Smooth muscle cell (in vitro differentiated cells): Measurements from ENCODE around the gene CCDC88B. TPM values are rescaled to one million over a fixed set of nuclear protein-coding genes. Genes with fewer than 3 reads are reported as not detected.
A peak's percentile ranks its signal among the peaks of the same experiment; 100 is the strongest.
"Not testable (repeated sequence)": the region's sequence is repeated elsewhere in the genome, so short reads cannot be mapped to it uniquely, and the experiment has no call there.

Experiments used
- DNase-seq: peaks from one replicate; lab custom pipeline; 2025; ENCODE audit not compliant: unreplicated experiment; lab: John Stamatoyannopoulos, UW
- H2AFZ ChIP-seq: fragments of 200-600 bp; sonication (generic); 2 replicates; pipeline ENCODE4 v1.6.0; 2016; ENCODE audit warnings: antibody characterized with exemption, low read depth, mild to moderate bottlenecking
- H3F3A ChIP-seq: fragments of 200-600 bp; sonication (generic); 2 replicates; pipeline ENCODE4 v1.6.0; 2017; ENCODE audit warnings: antibody characterized with exemption, low read depth
- H3K27ac ChIP-seq: fragments of 200-600 bp; sonication (generic); 2 replicates; pipeline ENCODE4 v1.5.1; 2016; ENCODE audit warnings: low read depth, mild to moderate bottlenecking
- H3K27me3 ChIP-seq: fragments of 200-600 bp; sonication (generic); 2 replicates; pipeline ENCODE4 v1.6.1; 2016; ENCODE audit warnings: low read depth, mild to moderate bottlenecking
- H3K36me3 ChIP-seq: fragments of 200-600 bp; sonication (generic); 2 replicates; pipeline ENCODE4 v1.5.1; 2016; ENCODE audit warnings: low read depth
- H3K4me1 ChIP-seq: fragments of 200-600 bp; sonication (generic); 2 replicates; pipeline ENCODE4 v1.5.1; 2016; ENCODE audit warnings: low read depth
- H3K4me2 ChIP-seq: fragments of 200-600 bp; sonication (generic); 2 replicates; pipeline ENCODE4 v1.6.0; 2016; ENCODE audit warnings: mild to moderate bottlenecking
- H3K4me3 ChIP-seq: fragments of 200-600 bp; sonication (generic); 2 replicates; pipeline ENCODE4 v1.5.1; 2016; ENCODE audit warnings: mild to moderate bottlenecking
- H3K79me2 ChIP-seq: fragments of 200-600 bp; sonication (generic); 2 replicates; pipeline ENCODE4 v1.6.0; 2016; ENCODE audit warnings: low read depth, mild to moderate bottlenecking
- H3K9ac ChIP-seq: fragments of 200-600 bp; sonication (generic); 2 replicates; pipeline ENCODE4 v1.6.0; 2016; ENCODE audit warnings: low read depth
- H3K9me3 ChIP-seq: fragments of 200-600 bp; sonication (generic); replicated peaks from 2 replicates; pipeline ENCODE4 v1.5.1; 2016; ENCODE audit warnings: low read depth
- H4K20me1 ChIP-seq: fragments of 200-600 bp; sonication (generic); 2 replicates; pipeline ENCODE4 v1.6.0; 2016; ENCODE audit warnings: low read depth
- CTCF ChIP-seq: fragments of 200-600 bp; sonication (generic); IDR thresholded peaks from 2 replicates; pipeline ENCODE4 v1.5.1; 2017; ENCODE audit warnings: borderline replicate concordance, mild to moderate bottlenecking, antibody characterized with exemption; ENCODE audit not compliant: insufficient read depth, poor library complexity, severe bottlenecking
- WGBS: methylation state at CpG from one replicate; pipeline ENCODE4 v1.1.7; 2016; ENCODE audit warnings: low lambda C conversion rate; 5-methylcytosine and 5-hydroxymethylcytosine counted together
- polyA plus RNA-seq: library from polyadenylated mRNA; unstranded; fragments of >200 nt; fragmentation: Nextera tagmentation; extraction: Ambion mirVana; gene quantifications from 2 replicates; pipeline ENCODE4 v1.2.1, GENCODE V29; 2016
- total RNA-seq: library from RNA; depleted of rRNA; stranded (reverse); fragments of >200 nt; gene quantifications from 2 replicates; pipeline ENCODE4 v1.2.3, GENCODE V29; 2014

CCDC88B gene
- total and polyA plus RNA-seq, 2 experiments from 2014 or later: 0.22 to 2.2 TPM

- WGBS: 92% methylated on average over 5 of the region's 5 CpGs
- H3K27ac ChIP-seq: no peak overlapping the region
- no peaks in the 10 kb centered on the region for H3K79me2 ChIP-seq
- TF ChIP-seq CTCF: no peak
- no peak overlapping the region for H3K9ac ChIP-seq
- H3K4me1 ChIP-seq: peaks cover 8% of the 10 kb centered on the region
- no peaks in the 10 kb centered on the region for H4K20me1 ChIP-seq
- no peak overlapping the region for H3K4me2 ChIP-seq
- no peaks in the 10 kb centered on the region for H3K9me3 ChIP-seq
- no peaks in the 10 kb centered on the region for H3K36me3 ChIP-seq
- DNase-seq: no peak
- no peak overlapping the region for H3K4me3 ChIP-seq
- H3F3A ChIP-seq: no peaks in the 10 kb centered on the region
- no peaks in the 10 kb centered on the region for H3K27me3 ChIP-seq
- H2AFZ ChIP-seq: no peak overlapping the region
These were observed 16.6 kb upstream of the CCDC88B start for GRCh38 chr11:64323373-64323772.

GRCh38 chr11:64323984-64324383, 16.0 kb upstream of the CCDC88B start:
- not testable (repeated sequence) for H3K4me1 ChIP-seq, H2AFZ ChIP-seq, H3K79me2 ChIP-seq, DNase-seq, H3K4me2 ChIP-seq, H3K9ac ChIP-seq, H3F3A ChIP-seq, H3K9me3 ChIP-seq, H3K27ac ChIP-seq, H3K36me3 ChIP-seq, H3K27me3 ChIP-seq, H3K4me3 ChIP-seq, H4K20me1 ChIP-seq
- 87% methylated on average over 4 of the region's 4 CpGs for WGBS

GRCh38 chr11:64324692-64325469, 15.1 kb upstream of the CCDC88B start:
- Histone ChIP-seq H3K4me1 (no peaks in the 10 kb centered on the region), H4K20me1 (no peaks in the 10 kb centered on the region), H3K4me3 (no peak overlapping the region), H3K4me2 (no peak overlapping the region), H3K79me2 (no peaks in the 10 kb centered on the region), H3K27me3 (no peaks in the 10 kb centered on the region), H3K27ac (peak overlapping the region; percentile 90), H2AFZ (no peak overlapping the region), H3K36me3 (no peaks in the 10 kb centered on the region), H3F3A (no peaks in the 10 kb centered on the region), H3K9me3 (no peaks in the 10 kb centered on the region), H3K9ac (no peak overlapping the region)
- DNase-seq: no peak
- whole genome bisulfite sequencing: 83% methylated on average over 10 of the region's 11 CpGs
- no peak for TF ChIP-seq CTCF

- no peak overlapping the region for H3K27ac ChIP-seq
- H2AFZ ChIP-seq: no peak overlapping the region
- H3K4me2 ChIP-seq: no peak overlapping the region
- TF ChIP-seq CTCF: no peak
- H3K36me3 ChIP-seq: no peaks in the 10 kb centered on the region
- H3K4me1 ChIP-seq: no peaks in the 10 kb centered on the region
- H3K9ac ChIP-seq: no peak overlapping the region
- no peak for DNase-seq
- H4K20me1 ChIP-seq: no peaks in the 10 kb centered on the region
- no peaks in the 10 kb centered on the region for H3K27me3 ChIP-seq
- WGBS: 89% methylated on average over 2 of the region's 2 CpGs
- H3K4me3 ChIP-seq: no peak overlapping the region
- H3K79me2 ChIP-seq: no peaks in the 10 kb centered on the region
- H3F3A ChIP-seq: no peaks in the 10 kb centered on the region
- no peaks in the 10 kb centered on the region for H3K9me3 ChIP-seq
These were observed 12.6 kb upstream of the CCDC88B start for GRCh38 chr11:64327375-64327774.
